Thymus (tissue), 11 donors: ENCODE results near the gene NEMP2. TPM values are rescaled to one million over a fixed set of nuclear protein-coding genes. Genes with fewer than 3 reads are reported as not detected.

ENCODE experiments used
- DNase-seq, 9 donors: peaks; one replicate each; pipeline ENCODE4 v3.0.0-alpha.2; 2013; ENCODE audit warnings: low spot score in 9 of 9, low read depth in 6 of 9, missing footprints in 1 of 9
- H3K27ac ChIP-seq, 2 donors: one replicate each; pipeline ENCODE4 v1.5.1; 2013; ENCODE audit warnings: control low read depth in 1 of 2, low read depth in 1 of 2, low read length in 1 of 2, mild to moderate bottlenecking in 1 of 2, moderate library complexity in 1 of 2
- H3K27me3 ChIP-seq, 2 donors: one replicate each; pipeline ENCODE4 v1.5.1; 2013; ENCODE audit warnings: low read length in 1 of 2; ENCODE audit not compliant: control insufficient read depth in 2 of 2, insufficient read depth in 1 of 2
- H3K36me3 ChIP-seq, 2 donors: one replicate each; pipeline ENCODE4 v1.5.1; 2013; ENCODE audit warnings: low read length in 1 of 2, mild to moderate bottlenecking in 1 of 2, moderate library complexity in 1 of 2; ENCODE audit not compliant: control insufficient read depth in 2 of 2, insufficient read depth in 2 of 2
- H3K4me1 ChIP-seq, 2 donors: one replicate each; pipeline ENCODE4 v1.5.1; 2013; ENCODE audit warnings: low read length in 2 of 2; ENCODE audit not compliant: control insufficient read depth in 2 of 2, insufficient read depth in 2 of 2
- H3K4me3 ChIP-seq, 2 donors: one replicate each; pipeline ENCODE4 v1.5.1; 2013; ENCODE audit warnings: low read length in 2 of 2, control low read depth in 1 of 2, mild to moderate bottlenecking in 1 of 2
- H3K9me3 ChIP-seq, 2 donors: one replicate each; pipeline ENCODE4 v1.5.1; 2013; ENCODE audit warnings: low read length in 1 of 2, mild to moderate bottlenecking in 1 of 2; ENCODE audit not compliant: control insufficient read depth in 2 of 2, insufficient read depth in 1 of 2
- WGBS: extraction: QIAGEN DNeasy Blood & Tissue Kit; methylation state at CpG from one replicate; pipeline ENCODE4 v1.1.7; 2013; 5-methylcytosine and 5-hydroxymethylcytosine counted together
- polyA plus RNA-seq: library from polyadenylated mRNA; stranded (reverse); fragments of 200-250 nt; gene quantifications from one replicate; pipeline ENCODE4 v1.2.3, GENCODE V29; 2013
- total RNA-seq: library from RNA; stranded (reverse); fragments of 120-200 nt; gene quantifications from one replicate; pipeline ENCODE4 v1.2.4, GENCODE V29; 2013
- donor health status: healthy.

Gene NEMP2
- total and polyA plus RNA-seq, 2 donors: 1.9 to 10.2 TPM

GRCh38 chr2:190462611-190463010 lies 71.9 kb downstream of the NEMP2 start:
- Histone ChIP-seq H3K27me3 (no peaks in the 10 kb centered on the region), H3K27ac (no peak overlapping the region), H3K9me3 (no peaks in the 10 kb centered on the region), H3K4me1 (peaks cover 0 to under 1% of the 10 kb centered on the region in 2 donors), H3K36me3 (peaks cover 4 to 8% of the 10 kb centered on the region in 2 donors), H3K4me3 (no peak overlapping the region)
- no peak for DNase-seq
- 94% methylated on average over 1 of the region's 1 CpG for whole genome bisulfite sequencing

DNA sequence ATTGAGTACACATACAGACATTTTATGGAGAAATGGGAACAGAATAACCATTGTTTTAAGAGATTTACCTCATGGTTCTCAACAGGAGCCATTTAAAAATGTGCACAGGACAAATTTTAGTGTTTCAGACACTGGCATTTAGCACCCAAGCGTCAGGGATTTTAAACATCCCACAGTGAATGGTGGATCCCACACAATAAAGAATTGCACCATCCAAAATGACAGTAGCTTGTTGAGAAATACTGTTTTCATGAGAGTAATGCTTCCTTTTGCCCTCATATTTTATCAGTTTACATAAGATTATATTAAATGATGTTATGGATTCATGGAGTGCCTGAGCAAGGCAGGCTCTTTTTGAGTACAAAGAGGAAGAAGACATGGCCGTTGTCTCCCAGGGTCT lies 72.3 kb downstream of the NEMP2 start:
- 97% methylated on average over 2 of the region's 2 CpGs for WGBS
- Histone ChIP-seq H3K4me3 (no peak overlapping the region), H3K36me3 (peaks cover 6 to 8% of the 10 kb centered on the region in 2 donors), H3K27me3 (no peaks in the 10 kb centered on the region), H3K27ac (no peak overlapping the region), H3K4me1 (no peaks in the 10 kb centered on the region), H3K9me3 (no peaks in the 10 kb centered on the region)
- no peak for DNase-seq

GRCh38 chr2:190460487-190460886 lies 74.0 kb downstream of the NEMP2 start:
- no peak overlapping the region for H3K4me3 ChIP-seq
- peaks cover 11 to 13% of the 10 kb centered on the region in 2 donors for H3K36me3 ChIP-seq
- WGBS: 78% methylated on average over 5 of the region's 5 CpGs
- no peaks in the 10 kb centered on the region for H3K27me3 ChIP-seq
- no peak overlapping the region for H3K27ac ChIP-seq
- no peak for DNase-seq
- H3K4me1 ChIP-seq: no peaks in the 10 kb centered on the region
- no peaks in the 10 kb centered on the region for H3K9me3 ChIP-seq

GRCh38 chr2:190459881-190460280 lies 74.6 kb downstream of the NEMP2 start:
- DNase-seq: no peak
- no peaks in the 10 kb centered on the region for H3K27me3 ChIP-seq
- no peaks in the 10 kb centered on the region for H3K4me1 ChIP-seq
- H3K27ac ChIP-seq: no peak overlapping the region
- 95% methylated on average over 1 of the region's 1 CpG for WGBS
- H3K4me3 ChIP-seq: no peak overlapping the region
- no peaks in the 10 kb centered on the region for H3K9me3 ChIP-seq
- peaks cover 11 to 13% of the 10 kb centered on the region in 2 donors for H3K36me3 ChIP-seq

DNA sequence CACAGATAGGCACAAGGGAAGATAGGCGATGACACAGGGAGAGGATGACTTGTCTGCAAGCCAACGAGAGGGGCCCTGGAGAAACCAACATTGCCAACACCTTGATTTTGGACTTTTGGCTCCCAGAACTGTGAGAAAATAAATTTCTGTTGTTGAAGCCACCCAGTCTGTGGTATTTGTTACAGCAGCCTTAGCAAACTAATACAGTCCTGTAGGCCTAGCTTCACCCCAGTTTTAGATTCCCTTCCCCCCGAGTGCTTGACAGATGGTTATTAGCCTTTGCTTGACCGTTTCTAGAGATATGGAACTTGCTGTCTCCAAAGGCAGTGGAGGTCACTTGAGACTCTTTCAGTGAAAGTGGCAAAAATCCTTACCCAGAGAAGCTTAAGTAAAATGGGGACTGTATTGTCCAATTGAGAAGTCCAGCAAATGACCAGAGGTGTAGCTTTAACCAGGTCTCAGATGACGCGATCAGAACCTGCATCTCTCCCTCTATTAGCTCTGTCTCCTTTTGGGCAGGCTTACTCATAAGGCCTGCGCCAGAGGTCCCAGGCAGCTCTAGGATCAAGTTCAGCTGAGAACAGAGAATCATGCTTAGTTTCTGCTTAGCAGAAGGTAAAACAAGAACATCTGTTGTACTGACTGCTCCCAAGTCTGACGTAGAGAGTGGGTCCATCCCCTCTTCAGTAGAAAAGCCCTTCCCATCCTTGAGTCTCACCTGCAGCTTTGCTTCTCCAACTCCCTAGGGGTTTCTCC lies 76.0 kb downstream of the NEMP2 start:
- Histone ChIP-seq H3K36me3 (peaks cover 11 to 18% of the 10 kb centered on the region in 2 donors), H3K4me3 (no peak overlapping the region), H3K27ac (no peak overlapping the region), H3K9me3 (no peaks in the 10 kb centered on the region), H3K27me3 (no peaks in the 10 kb centered on the region), H3K4me1 (no peaks in the 10 kb centered on the region)
- 92% methylated on average over 8 of the region's 8 CpGs for WGBS
- no peak for DNase-seq

DNA sequence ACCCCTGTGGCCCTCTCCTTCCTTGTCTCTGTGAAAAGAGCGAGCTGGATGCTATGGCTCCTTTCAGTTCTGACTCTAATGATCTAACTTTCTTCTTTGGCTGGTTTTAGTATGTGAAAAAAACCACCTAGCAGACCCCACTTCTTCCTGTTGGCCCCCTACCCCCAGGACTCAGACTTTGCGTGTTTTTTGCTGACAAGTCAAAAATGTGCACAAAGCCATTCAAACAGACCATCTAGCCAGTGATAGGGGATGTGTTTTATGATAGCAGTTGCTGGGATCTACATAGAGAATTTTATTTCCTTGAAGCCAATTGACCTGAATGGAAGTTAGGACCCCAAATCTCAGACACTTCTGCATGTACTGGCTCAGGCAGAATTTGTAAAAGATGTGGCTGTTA lies 77.3 kb downstream of the NEMP2 start:
- no peak overlapping the region for H3K27ac ChIP-seq
- DNase-seq: no peak
- H3K9me3 ChIP-seq: no peaks in the 10 kb centered on the region
- H3K4me1 ChIP-seq: no peaks in the 10 kb centered on the region
- no peak overlapping the region for H3K4me3 ChIP-seq
- H3K36me3 ChIP-seq: peaks cover 8 to 18% of the 10 kb centered on the region in 2 donors
- WGBS: 97% methylated on average over 2 of the region's 2 CpGs
- no peaks in the 10 kb centered on the region for H3K27me3 ChIP-seq

DNA sequence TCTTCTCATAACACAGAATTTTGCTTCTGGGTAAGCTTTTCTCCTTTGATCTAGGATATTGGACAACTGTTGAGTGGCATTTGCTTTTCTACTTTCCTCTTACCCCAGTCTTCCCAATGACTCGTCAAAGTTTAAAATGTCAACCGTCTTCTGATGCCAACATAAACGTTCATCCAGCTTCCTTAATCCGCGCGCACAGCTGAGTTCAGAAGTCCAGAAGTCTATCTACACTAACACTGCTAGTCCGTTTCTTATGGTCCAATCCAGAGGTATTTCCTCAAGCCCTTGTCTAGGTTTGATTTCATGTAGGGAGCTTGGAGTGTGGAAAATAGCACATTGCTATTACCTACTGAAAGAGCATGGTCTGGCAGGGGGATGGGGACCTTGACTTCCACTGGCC lies 77.7 kb downstream of the NEMP2 start:
- DNase-seq: no peak
- Histone ChIP-seq H3K4me3 (no peak overlapping the region), H3K9me3 (no peaks in the 10 kb centered on the region), H3K27me3 (no peaks in the 10 kb centered on the region), H3K36me3 (peaks cover 8 to 18% of the 10 kb centered on the region in 2 donors), H3K4me1 (no peaks in the 10 kb centered on the region), H3K27ac (no peak overlapping the region)
- WGBS: 94% methylated on average over 7 of the region's 7 CpGs

DNA sequence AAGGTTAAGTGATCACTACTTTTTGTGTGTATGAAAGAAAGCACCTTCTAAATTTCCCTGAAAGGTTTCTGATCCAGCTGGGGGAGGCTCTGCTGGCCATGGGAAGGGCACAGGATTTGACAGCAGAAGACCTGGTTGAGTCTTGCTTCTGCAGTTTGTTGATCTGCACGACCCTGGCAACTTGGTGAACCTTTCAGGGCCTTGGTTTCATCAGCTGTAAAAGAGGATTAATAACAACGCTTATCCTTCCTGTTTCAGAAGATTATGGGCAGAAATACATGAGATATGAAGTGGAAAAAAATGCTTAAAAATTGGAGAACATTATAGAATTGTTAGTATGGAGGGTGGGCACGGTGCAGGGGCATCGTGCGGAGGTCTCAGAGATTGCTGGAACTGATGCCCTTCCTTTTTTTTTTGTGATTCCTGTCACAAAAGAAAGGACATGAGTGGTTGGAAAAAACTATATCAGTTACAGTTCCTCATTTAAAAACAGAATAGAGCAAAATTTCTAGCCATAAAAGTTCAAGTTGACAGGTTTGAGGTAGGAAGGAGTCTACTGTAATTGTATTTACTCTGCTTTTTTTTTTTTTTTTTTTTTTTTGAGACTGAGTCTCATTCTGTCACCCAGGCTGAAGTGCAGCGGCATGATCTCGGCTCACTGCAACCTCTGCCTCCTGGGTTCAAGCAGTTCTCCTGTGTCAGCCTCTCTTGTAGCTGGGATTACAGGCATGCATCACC lies 79.0 kb downstream of the NEMP2 start:
- Histone ChIP-seq H3K4me3 (no peak overlapping the region), H3K27ac (no peak overlapping the region), H3K27me3 (no peaks in the 10 kb centered on the region), H3K36me3 (peaks cover 8 to 18% of the 10 kb centered on the region in 2 donors), H3K9me3 (no peaks in the 10 kb centered on the region), H3K4me1 (no peaks in the 10 kb centered on the region)
- 94% methylated on average over 7 of the region's 7 CpGs for WGBS
- no peak for DNase-seq

DNA sequence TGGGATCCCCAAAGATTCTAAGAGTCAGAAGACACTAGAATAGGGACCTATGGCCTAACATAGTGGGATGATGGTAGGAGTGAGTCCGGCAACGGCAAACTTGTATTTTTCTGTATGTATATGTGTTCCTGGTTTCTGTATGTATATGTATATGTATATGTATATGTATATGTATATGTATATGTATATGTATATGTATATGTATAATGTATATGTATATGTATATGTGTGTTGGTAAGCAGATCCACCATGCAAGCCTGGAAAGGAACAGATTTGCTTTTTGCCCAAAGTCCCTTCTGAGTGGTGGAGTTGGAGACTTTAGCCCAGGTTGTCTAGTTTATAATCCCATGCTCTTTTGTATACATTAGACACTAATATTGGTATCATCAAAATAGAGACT lies 79.7 kb downstream of the NEMP2 start:
- no peaks in the 10 kb centered on the region for H3K9me3 ChIP-seq
- H3K4me1 ChIP-seq: no peaks in the 10 kb centered on the region
- over 99% methylated on average over 2 of the region's 2 CpGs for WGBS

More for the DNA sequence above, 79.7 kb downstream of the NEMP2 start:
- no peak for DNase-seq
- H3K27ac ChIP-seq: no peak overlapping the region
- H3K4me3 ChIP-seq: no peak overlapping the region
- H3K36me3 ChIP-seq: peaks cover 8 to 18% of the 10 kb centered on the region in 2 donors
- H3K27me3 ChIP-seq: no peaks in the 10 kb centered on the region
